Activated T-helper 2 cell treated with anti-CD3 and anti-CD28 coated beads, Interferon-gamma antibody, Interleukin-2, Interleukin-4, amounts not matched to agents 10 μg/mL and 5 μg/mL and 100 μg/mL, durations not matched to agents 14 hours and 24 hours and 36 hours (primary cell): ENCODE results near the gene TOMM7. TPM values are rescaled to one million over a fixed set of nuclear protein-coding genes. Genes with fewer than 3 reads are reported as not detected.

ENCODE experiments used
- DNase-seq: peaks from one replicate; pipeline ENCODE4 v3.0.0; 2021; ENCODE audit warnings: low spot score
- H3K27ac Mint-ChIP-seq: one replicate; pipeline ENCODE4 v1.8.0; 2021; ENCODE audit warnings: mixed read lengths
- H3K27me3 Mint-ChIP-seq: one replicate; pipeline ENCODE4 v1.8.0; 2021; ENCODE audit warnings: low read depth, mixed read lengths
- H3K36me3 Mint-ChIP-seq: one replicate; pipeline ENCODE4 v1.8.0; 2021; ENCODE audit warnings: low read depth, mixed read lengths
- H3K4me1 Mint-ChIP-seq: one replicate; pipeline ENCODE4 v1.8.0; 2021; ENCODE audit warnings: low read depth, mixed read lengths
- H3K4me3 Mint-ChIP-seq: one replicate; pipeline ENCODE4 v1.8.0; 2021; ENCODE audit warnings: low read depth, mild to moderate bottlenecking, moderate library complexity, mixed read lengths
- H3K9me3 Mint-ChIP-seq: one replicate; pipeline ENCODE4 v1.8.0; 2021; ENCODE audit warnings: mixed read lengths
- intact Hi-C: fragments of 100-400 bp; cut with micrococcal nuclease; formaldehyde crosslinking; loops from one replicate; pipeline ENCODE4 v1.15.1; 2023
- total RNA-seq: library from RNA; stranded (reverse); gene quantifications from 2 replicates; pipeline ENCODE4 v1.2.3, GENCODE V29; 2022

Gene TOMM7
- total RNA-seq, 1 donor from 2014 or later, result 221 TPM

DNA sequence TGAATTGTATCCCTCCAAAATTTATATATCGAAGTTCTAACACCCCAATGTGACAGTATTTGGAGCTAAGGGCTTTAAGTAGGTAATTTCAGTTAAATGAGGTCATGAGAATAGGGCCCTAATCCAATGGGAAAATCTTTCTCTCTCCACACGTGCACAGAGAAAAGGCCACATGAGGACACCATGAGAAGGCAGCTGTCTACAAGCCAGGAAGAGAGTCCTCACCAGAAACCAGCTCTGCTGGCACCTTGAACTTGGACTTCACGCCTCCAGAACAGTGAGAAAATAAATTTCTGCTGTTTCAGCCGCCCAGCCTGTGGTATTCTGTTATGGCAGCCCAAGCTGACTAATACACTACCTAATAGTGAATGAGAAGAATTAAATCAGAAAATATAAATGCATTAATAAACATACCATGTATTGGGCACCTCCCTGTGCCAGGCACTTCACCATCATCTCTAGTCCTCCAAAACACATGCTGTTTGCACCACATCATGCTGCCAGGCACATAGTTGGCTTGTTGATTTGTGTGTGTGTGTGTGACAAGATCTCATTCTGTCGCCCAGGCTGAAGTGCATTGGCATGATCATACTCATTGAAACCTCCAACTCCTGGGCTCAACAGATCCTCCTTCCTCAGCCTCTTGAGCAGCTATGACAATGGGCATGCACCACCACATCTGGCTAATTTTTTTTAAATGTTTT lies 9.1 kb upstream of the TOMM7 start:
- H3K9me3 Mint-ChIP-seq, result no peaks in the 10 kb centered on the region
- DNase-seq, result no peak
- intact Hi-C loops, result no loop called here
- H3K27me3 Mint-ChIP-seq, result peaks cover 10% of the 10 kb centered on the region
- H3K36me3 Mint-ChIP-seq, result no peaks in the 10 kb centered on the region
- H3K4me3 Mint-ChIP-seq, result no peak overlapping the region
- H3K27ac Mint-ChIP-seq, result no peak overlapping the region
- H3K4me1 Mint-ChIP-seq, result no peaks in the 10 kb centered on the region

DNA sequence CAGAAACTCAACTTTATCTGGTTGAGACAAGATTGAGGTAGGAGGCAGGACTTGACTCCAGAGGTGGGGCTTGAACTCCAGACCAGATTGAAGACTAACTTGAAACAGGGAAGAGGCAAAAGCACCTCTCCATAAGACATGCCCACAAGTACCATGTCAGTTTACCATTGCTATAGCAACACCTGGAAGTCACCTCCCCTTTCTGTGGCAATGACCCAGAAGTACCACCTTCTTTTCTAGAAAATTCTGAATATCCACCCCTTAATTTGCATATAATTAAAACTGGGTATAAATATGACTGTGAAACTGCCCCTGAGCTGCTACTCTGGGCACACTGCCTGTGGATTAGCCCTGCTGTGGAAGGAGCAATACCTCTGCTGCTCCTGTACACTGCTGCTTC lies 4.9 kb upstream of the TOMM7 start:
- Mint-ChIP-seq H3K36me3 (peaks cover 3% of the 10 kb centered on the region), H3K27ac (no peak overlapping the region), H3K4me1 (peaks cover 7% of the 10 kb centered on the region), H3K27me3 (peaks cover 20% of the 10 kb centered on the region), H3K4me3 (no peak overlapping the region), H3K9me3 (no peaks in the 10 kb centered on the region)
- intact Hi-C loops, result no loop called here
- no peak for DNase-seq

DNA sequence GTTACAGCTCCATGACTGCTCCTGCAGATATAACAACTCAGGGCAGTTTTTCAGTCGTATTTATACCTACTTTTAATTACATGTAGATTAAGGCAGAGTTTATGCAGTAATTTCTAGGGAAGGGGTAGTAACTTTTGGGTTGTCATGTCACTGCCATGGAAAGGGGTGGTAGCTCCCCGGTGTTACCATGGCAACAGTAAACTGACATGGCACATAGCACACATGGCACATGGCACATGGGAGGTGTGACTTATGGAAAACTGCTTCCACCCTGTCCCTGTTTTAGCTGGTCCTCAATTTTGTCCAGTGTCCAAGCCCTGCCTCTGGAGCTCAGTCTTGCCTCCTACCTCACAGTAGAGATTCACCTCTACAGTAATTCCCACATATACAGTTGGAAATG lies 3.9 kb upstream of the TOMM7 start:
- Mint-ChIP-seq H3K9me3 (no peaks in the 10 kb centered on the region), H3K36me3 (peaks cover 3% of the 10 kb centered on the region), H3K4me3 (no peak overlapping the region), H3K4me1 (peaks cover 7% of the 10 kb centered on the region), H3K27ac (no peak overlapping the region), H3K27me3 (peaks cover 20% of the 10 kb centered on the region)
- intact Hi-C loops, result no loop called here
- no peak for DNase-seq

DNA sequence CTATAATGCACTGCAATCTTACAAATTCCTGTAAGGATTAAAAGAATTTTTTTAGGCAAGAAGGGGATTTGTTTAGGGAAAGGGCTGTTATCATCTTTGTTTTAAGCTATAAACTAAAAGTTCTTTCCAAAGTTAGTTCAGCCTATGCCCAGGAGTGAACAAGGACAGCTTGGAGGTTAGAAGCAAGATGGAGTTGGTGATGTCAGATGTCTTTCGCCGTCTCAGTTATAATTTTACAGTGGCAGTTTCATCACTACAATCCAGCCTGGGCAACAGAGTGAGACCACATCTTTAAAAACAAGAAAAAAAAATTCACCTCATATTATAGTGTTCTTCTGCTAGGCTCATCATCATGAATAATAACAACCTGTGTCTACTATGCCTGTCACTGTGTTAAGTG lies 2.1 kb upstream of the TOMM7 start:
- peaks cover 20% of the 10 kb centered on the region for H3K27me3 Mint-ChIP-seq
- no peak for DNase-seq
- no peaks in the 10 kb centered on the region for H3K9me3 Mint-ChIP-seq
- intact Hi-C loops, result loop anchor here (5.0 kb wide), 2 partner anchors 188 to 283 kb away; partner anchors contain the start of genes HYCC1 and KLHL7
- H3K4me1 Mint-ChIP-seq, result peaks cover 22% of the 10 kb centered on the region
- no peak overlapping the region for H3K4me3 Mint-ChIP-seq
- no peak overlapping the region for H3K27ac Mint-ChIP-seq
- H3K36me3 Mint-ChIP-seq, result peaks cover 3% of the 10 kb centered on the region

DNA sequence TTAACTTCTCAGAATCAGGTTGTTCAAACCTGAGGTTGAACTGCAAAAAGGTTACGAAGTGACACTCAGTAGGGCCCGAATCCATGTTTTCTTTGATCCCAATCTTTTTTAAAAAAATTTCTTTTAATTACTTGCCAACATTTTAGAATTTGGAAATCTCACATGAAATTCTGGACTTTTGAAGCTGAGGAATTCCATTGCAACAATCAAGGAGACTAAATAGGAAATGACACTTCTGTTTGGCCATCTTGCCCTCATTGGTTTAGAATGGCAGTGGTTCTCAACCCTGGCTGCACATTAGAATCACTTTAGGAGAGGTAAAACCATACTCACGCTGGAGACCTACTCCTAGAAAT lies 471 bp upstream of the TOMM7 start:
- peaks cover 3% of the 10 kb centered on the region for H3K36me3 Mint-ChIP-seq

GRCh38 chr7:22821702-22822485 lies 755 bp downstream of the TOMM7 start:
- H3K27me3 Mint-ChIP-seq, result peaks cover 13% of the 10 kb centered on the region
- intact Hi-C loops, result loop anchor here (1.0 to 5.0 kb wide), 5 partner anchors 32 to 285 kb away; partner anchors contain the start of genes HYCC1 and KLHL7
- peak overlapping the region; percentile 93 for H3K27ac Mint-ChIP-seq
- peaks cover 32% of the 10 kb centered on the region for H3K4me1 Mint-ChIP-seq
- peak overlapping the region; percentile 97 for H3K4me3 Mint-ChIP-seq
- no peaks in the 10 kb centered on the region for H3K9me3 Mint-ChIP-seq
- no peak for DNase-seq
- H3K36me3 Mint-ChIP-seq, result peaks cover 12% of the 10 kb centered on the region

More for the DNA sequence above, 471 bp upstream of the TOMM7 start:
- H3K4me3 Mint-ChIP-seq, result peak overlapping the region; percentile 97
- peak overlapping the region; percentile 93 for H3K27ac Mint-ChIP-seq
- H3K9me3 Mint-ChIP-seq, result no peaks in the 10 kb centered on the region
- intact Hi-C loops, result loop anchor here (2.0 to 5.0 kb wide), 4 partner anchors 62 to 284 kb away; partner anchors contain the start of genes HYCC1 and KLHL7
- peaks cover 16% of the 10 kb centered on the region for H3K27me3 Mint-ChIP-seq
- no peak for DNase-seq
- peaks cover 27% of the 10 kb centered on the region for H3K4me1 Mint-ChIP-seq

DNA sequence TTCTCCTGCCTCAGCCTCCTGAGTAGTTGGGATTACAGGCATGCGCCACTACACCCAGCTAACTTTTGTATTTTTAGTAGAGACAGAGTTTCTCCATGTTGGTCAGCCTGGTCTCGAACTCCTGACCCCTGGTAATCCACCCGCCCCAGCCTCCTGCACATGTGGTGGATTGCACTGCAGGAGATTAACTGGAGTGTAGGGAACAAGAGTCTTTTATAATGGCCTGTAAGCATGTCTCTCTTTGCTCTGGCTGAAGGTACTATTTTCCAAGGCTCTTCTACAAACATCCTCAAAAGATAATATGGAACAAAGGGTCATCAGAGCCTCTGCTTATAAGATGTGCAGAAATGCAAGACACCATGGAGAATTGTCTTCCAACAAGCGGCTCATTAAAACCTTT lies 3.2 kb downstream of the TOMM7 start:
- H3K9me3 Mint-ChIP-seq, result no peaks in the 10 kb centered on the region
- no peak overlapping the region for H3K27ac Mint-ChIP-seq
- H3K27me3 Mint-ChIP-seq, result peaks cover 3% of the 10 kb centered on the region
- DNase-seq, result no peak
- H3K4me3 Mint-ChIP-seq, result no peak overlapping the region
- H3K36me3 Mint-ChIP-seq, result peaks cover 26% of the 10 kb centered on the region
- H3K4me1 Mint-ChIP-seq, result peaks cover 42% of the 10 kb centered on the region
- intact Hi-C loops, result no loop called here

DNA sequence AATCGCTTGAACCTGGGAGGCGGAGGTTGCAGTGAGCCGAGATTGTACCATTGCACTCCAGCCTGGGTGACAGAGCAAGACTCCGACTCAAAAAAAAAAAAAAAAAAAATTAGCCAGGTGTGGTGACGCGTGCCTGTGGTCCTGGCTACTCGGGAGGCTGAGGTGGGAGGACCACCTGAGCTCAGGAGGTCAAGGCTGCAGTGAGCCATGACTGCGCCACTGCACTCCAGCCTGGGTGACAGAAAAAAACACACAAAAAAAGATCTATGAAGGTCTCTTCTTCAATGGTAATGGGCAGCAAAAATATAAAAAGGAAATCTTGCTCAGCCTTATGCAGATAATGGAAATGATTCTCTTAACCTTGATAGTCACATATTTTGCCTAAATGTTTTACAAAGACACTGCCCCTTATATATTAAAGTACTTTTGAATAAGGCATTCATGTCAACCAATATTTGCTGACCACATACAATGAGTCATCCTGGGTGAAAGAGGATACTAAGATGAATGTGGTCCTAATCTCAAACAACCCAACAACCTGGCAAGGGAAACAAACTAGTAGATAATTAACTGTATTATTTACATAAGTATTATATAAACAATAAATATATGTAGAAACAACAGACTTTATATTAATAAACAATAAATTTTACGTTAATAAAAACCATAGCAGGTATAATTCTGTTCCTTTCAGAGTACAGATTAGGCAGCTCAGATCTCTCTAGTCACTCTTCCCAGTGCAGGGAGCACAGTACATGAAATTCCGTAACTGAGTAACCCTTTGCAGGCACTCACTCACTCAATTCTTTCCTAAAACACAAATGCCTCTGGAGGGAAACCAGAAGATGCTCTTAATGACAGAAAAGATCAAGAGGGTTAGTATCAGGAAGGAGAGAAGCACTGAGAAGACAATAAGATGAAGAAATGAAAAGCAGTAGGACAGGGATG lies 8.1 kb downstream of the TOMM7 start:
- Mint-ChIP-seq H3K27ac (no peak overlapping the region), H3K27me3 (no peaks in the 10 kb centered on the region), H3K9me3 (no peaks in the 10 kb centered on the region), H3K4me3 (no peak overlapping the region), H3K36me3 (peaks cover 43% of the 10 kb centered on the region), H3K4me1 (peaks cover 19% of the 10 kb centered on the region)
- DNase-seq, result no peak
- intact Hi-C loops, result no loop called here

GRCh38 chr7:22812353-22812752 lies 10.3 kb downstream of the TOMM7 start:
- DNase-seq, result no peak
- Mint-ChIP-seq H3K36me3 (peaks cover 36% of the 10 kb centered on the region), H3K27ac (no peak overlapping the region), H3K27me3 (peaks cover 3% of the 10 kb centered on the region), H3K4me1 (peaks cover 11% of the 10 kb centered on the region), H3K4me3 (no peak overlapping the region), H3K9me3 (no peaks in the 10 kb centered on the region)
- intact Hi-C loops, result no loop called here

DNA sequence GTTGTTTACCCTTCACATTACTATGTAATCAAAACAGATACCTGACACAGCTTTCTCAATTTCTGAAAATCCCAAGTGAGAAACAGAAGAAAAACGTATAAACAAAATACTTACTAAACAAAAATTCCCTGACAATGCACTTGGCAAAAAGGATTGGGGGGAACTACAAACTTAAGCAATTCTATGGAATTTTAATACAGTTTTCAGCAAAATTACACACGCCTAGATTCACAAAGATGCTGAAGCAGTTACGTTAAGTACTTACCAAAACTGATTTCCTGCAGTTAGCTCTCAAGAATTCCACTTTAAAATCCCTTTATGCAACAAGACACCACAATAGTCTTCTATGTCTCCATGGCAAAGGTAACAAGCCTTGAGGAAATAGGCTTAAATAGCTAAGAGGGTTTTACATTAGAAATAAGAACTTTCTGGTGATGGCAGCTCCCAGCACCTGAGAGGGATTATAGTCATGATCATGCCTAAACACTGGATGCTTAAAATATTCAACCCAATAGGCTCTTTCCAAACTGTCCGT lies 10.8 kb downstream of the TOMM7 start:
- Mint-ChIP-seq H3K27ac (no peak overlapping the region), H3K36me3 (peaks cover 34% of the 10 kb centered on the region), H3K4me1 (peaks cover 11% of the 10 kb centered on the region), H3K27me3 (peaks cover 3% of the 10 kb centered on the region), H3K4me3 (no peak overlapping the region), H3K9me3 (no peaks in the 10 kb centered on the region)
- DNase-seq, result no peak
- intact Hi-C loops, result no loop called here

- Mint-ChIP-seq H3K27me3 (peaks cover 5% of the 10 kb centered on the region), H3K4me1 (peaks cover 7% of the 10 kb centered on the region), H3K9me3 (no peaks in the 10 kb centered on the region), H3K27ac (no peak overlapping the region), H3K4me3 (no peak overlapping the region), H3K36me3 (peaks cover 27% of the 10 kb centered on the region)
- DNase-seq, result no peak
- intact Hi-C loops, result no loop called here
These were observed 11.8 kb downstream of the TOMM7 start for GRCh38 chr7:22810843-22811242.

GRCh38 chr7:22809902-22810642 lies 12.6 kb downstream of the TOMM7 start:
- intact Hi-C loops, result no loop called here
- Mint-ChIP-seq H3K36me3 (peaks cover 22% of the 10 kb centered on the region), H3K4me1 (peaks cover 5% of the 10 kb centered on the region), H3K4me3 (no peak overlapping the region), H3K9me3 (no peaks in the 10 kb centered on the region), H3K27me3 (peaks cover 5% of the 10 kb centered on the region), H3K27ac (no peak overlapping the region)
- no peak for DNase-seq
